SH-SY5Y (cell line): ENCODE results near the gene CCM2.

Experiments
- GATA2 ChIP-seq: IDR thresholded peaks from 2 replicates; pipeline ENCODE4 v1.6.1; 2011; ENCODE audit warnings: mild to moderate bottlenecking, low read depth, low read length
- GATA3 ChIP-seq: IDR thresholded peaks from 2 replicates; pipeline ENCODE4 v1.6.1; 2011; ENCODE audit warnings: low read depth, mild to moderate bottlenecking, low read length, moderate library complexity

- TF ChIP-seq GATA3 (no peak), GATA2 (no peak)
Measured at GRCh38 chr7:44989132-44989531, 10.9 kb upstream of the CCM2 start.
